Activated naive CD4-positive, alpha-beta T cell treated with anti-CD3 and anti-CD28 coated beads for 36 hours (primary cell): Measurements from ENCODE around the gene MRPL23. TPM values are rescaled to one million over a fixed set of nuclear protein-coding genes. Genes with fewer than 3 reads are reported as not detected.

Experiments
- CTCF ChIA-PET: fragments of 350-600 bp; sonication (Branson Sonifier 250); formaldehyde crosslinking; loops from one replicate; lab custom pipeline; 2021; ENCODE audit warnings: antibody characterized with exemption; lab: Charles Lee
- DNase-seq: peaks from one replicate; pipeline ENCODE4 v3.0.0-alpha.2; 2020
- H3K27ac Mint-ChIP-seq: one replicate; pipeline ENCODE4 v1.8.0; 2021; ENCODE audit warnings: mild to moderate bottlenecking, mixed read lengths
- H3K27me3 Mint-ChIP-seq: one replicate; pipeline ENCODE4 v1.8.0; 2021; ENCODE audit warnings: low read depth, mixed read lengths
- H3K36me3 Mint-ChIP-seq: one replicate; pipeline ENCODE4 v1.8.0; 2021; ENCODE audit warnings: low read depth, mixed read lengths
- H3K4me1 Mint-ChIP-seq: one replicate; pipeline ENCODE4 v1.8.0; 2021; ENCODE audit warnings: low read depth, mixed read lengths
- H3K4me3 Mint-ChIP-seq: one replicate; pipeline ENCODE4 v1.8.0; 2021; ENCODE audit warnings: mild to moderate bottlenecking, moderate library complexity, mixed read lengths
- H3K9me3 Mint-ChIP-seq: one replicate; pipeline ENCODE4 v1.8.0; 2021; ENCODE audit warnings: mixed read lengths
- intact Hi-C: fragments of 100-400 bp; cut with micrococcal nuclease; formaldehyde crosslinking; loops from one replicate; pipeline ENCODE4 v1.15.1; 2023
- total RNA-seq, 2 experiments: library from RNA; stranded (reverse); gene quantifications; one replicate each; pipeline ENCODE4 v1.2.3, GENCODE V29; 2021

The MRPL23 gene
- total RNA-seq, 2 experiments from 2014 or later, result 125 to 127 TPM

DNA sequence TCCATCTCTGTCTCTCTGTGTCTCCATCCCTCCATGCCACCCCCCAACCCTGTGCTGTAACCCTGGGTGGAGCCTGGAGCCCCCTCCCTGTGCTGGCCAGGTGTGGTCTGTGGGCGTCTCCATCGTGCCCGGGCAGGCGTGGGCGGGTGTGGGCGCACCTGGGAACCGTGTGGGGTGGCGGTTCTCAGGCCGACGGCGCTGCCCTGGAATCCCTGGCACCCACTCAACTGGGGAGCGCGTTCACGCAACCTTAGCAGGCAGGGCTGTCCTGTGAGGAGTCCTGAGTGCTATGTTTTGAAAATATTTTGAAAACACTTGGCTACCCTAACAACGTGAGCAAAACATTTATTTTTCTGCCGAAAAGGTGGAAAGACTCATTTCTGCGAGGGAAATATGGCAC lies 23.0 kb upstream of the MRPL23 start:
- DNase-seq, result no peak
- no peaks in the 10 kb centered on the region for H3K9me3 Mint-ChIP-seq
- peaks cover 2% of the 10 kb centered on the region for H3K4me1 Mint-ChIP-seq
- no peak overlapping the region for H3K4me3 Mint-ChIP-seq
- no peak overlapping the region for H3K27ac Mint-ChIP-seq
- no peaks in the 10 kb centered on the region for H3K27me3 Mint-ChIP-seq
- intact Hi-C loops, result no loop called here
- CTCF ChIA-PET, result interaction anchor here (0.6 kb wide), 1 partner anchor 29 kb away, joined by 3 read pairs; no protein-coding TSS in a partner anchor
- no peaks in the 10 kb centered on the region for H3K36me3 Mint-ChIP-seq

DNA sequence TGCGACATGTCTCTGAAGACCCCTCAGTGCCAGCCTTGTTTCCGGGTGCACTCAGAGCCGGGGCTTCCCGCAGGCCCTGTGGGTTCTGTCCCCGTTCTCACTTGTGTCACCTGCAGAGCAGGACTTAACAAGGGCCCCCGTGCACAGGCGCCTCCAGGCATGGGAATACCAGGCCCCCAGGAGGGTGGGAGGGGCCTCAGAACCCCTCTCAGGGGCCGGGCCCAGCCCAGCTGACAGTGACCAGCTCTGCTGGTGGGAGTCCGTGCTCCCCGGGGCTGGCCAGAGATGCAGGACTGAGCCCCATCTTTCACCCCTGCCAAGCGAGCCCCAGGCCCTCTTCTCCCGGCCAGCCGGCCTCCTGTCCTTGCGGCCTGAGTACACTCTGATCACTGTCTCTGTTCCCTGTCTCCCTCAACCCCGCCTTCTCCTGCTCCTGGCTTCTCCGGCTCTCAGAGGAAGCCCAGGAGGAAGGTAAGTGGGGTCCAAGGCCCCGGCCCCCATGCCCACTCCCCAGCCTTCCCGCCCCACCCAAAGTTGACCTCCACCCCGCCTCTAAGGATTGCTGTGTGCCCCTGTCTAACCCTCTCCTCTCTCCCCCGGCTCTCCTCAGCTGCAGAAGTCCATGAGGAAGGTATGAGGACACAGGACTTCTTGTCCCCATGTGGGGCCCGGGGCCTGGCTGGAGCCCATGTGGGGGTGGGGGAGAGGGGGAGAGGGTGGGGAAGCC lies 22.3 kb upstream of the MRPL23 start:
- Mint-ChIP-seq H3K36me3 (no peaks in the 10 kb centered on the region), H3K4me3 (no peak overlapping the region), H3K9me3 (no peaks in the 10 kb centered on the region), H3K27me3 (no peaks in the 10 kb centered on the region), H3K27ac (no peak overlapping the region), H3K4me1 (peaks cover 4% of the 10 kb centered on the region)
- intact Hi-C loops, result no loop called here
- CTCF ChIA-PET, result no interaction called here
- DNase-seq, result no peak

DNA sequence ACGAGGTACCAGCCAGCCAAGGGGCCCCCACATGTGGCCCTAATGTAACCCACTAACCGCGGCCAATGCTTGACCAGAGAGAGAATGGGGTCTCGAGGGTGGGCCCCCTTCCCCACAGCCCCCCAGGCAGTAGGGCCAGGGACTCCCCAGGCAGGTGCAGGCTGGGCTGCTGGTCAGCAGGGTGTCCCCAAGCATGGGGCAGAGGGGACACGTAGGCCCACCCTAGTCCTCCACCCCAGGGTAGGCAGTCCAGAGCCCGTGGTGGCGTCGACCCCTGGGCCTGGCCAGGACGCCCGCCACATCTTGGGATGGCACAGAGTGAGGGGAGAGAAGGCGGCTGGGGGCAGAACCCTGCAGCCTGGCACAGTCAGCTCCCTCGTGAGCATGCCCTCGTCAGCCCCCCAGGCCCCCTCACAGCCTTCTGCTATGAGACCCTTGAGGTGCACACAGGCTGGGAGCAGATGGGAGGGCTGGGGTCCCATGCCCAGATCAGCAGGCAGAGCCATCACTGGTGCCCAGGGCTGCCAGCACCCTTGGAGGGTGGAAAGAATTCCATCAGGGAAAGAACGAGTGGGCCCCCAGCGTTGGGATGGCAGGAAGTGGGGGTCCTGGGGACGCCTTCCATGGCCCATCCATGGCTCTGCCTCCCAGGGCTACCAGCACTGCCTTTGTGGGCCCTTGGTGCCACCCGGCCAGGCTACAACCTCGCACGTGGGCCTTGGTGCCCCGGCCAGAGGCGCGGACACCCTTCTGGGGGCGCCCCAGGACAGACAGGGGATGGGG lies 21.6 kb upstream of the MRPL23 start:
- Mint-ChIP-seq H3K27ac (no peak overlapping the region), H3K4me3 (no peak overlapping the region), H3K4me1 (peaks cover 6% of the 10 kb centered on the region), H3K9me3 (no peaks in the 10 kb centered on the region), H3K27me3 (no peaks in the 10 kb centered on the region), H3K36me3 (no peaks in the 10 kb centered on the region)
- no peak for DNase-seq
- CTCF ChIA-PET, result no interaction called here
- intact Hi-C loops, result no loop called here

DNA sequence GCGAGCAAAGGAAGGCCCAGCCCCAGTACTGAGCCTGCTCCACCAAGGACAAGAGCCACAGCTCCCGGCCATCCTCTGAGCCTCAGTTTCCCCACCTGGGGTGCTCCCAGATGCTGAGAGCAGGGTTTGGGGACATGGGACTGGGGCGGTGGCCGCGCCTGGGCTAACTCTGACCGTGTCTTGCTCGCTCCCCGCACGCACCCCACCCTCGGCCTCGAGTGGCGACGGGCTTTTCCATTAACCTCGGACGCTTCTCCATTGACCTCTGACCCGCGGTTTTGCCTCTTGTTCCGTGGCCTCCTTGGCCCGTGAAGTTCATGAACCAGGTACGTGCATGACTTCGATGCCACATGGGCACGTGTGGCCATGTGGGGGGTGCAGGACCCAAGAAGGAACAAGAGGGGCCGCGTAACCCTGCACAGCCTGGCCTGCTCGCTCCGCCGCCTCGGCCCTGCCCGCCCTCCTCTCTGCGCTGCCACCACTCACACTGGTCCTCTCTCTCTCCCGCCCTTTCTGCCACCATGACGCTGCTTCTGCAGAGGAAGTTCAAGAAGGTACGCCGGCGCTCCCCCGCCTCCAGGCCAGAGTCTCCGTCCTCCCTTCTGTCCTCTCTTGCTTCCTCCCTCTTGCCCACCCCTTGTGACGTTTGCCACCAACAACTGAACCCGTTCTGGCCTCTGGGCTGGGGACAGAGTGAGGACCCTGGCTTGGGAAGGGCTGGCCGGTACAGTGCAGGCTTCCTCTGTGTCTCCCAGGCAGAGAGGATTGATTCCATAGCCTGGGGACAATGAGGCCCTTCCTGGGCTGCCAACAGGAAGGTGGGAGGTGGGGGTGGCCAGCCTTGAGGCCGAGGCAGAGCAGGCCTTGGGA lies 20.7 kb upstream of the MRPL23 start:
- intact Hi-C loops, result no loop called here
- Mint-ChIP-seq H3K36me3 (no peaks in the 10 kb centered on the region), H3K27me3 (no peaks in the 10 kb centered on the region), H3K4me1 (peaks cover 6% of the 10 kb centered on the region), H3K27ac (no peak overlapping the region), H3K9me3 (no peaks in the 10 kb centered on the region), H3K4me3 (no peak overlapping the region)
- CTCF ChIA-PET, result no interaction called here
- DNase-seq, result no peak

DNA sequence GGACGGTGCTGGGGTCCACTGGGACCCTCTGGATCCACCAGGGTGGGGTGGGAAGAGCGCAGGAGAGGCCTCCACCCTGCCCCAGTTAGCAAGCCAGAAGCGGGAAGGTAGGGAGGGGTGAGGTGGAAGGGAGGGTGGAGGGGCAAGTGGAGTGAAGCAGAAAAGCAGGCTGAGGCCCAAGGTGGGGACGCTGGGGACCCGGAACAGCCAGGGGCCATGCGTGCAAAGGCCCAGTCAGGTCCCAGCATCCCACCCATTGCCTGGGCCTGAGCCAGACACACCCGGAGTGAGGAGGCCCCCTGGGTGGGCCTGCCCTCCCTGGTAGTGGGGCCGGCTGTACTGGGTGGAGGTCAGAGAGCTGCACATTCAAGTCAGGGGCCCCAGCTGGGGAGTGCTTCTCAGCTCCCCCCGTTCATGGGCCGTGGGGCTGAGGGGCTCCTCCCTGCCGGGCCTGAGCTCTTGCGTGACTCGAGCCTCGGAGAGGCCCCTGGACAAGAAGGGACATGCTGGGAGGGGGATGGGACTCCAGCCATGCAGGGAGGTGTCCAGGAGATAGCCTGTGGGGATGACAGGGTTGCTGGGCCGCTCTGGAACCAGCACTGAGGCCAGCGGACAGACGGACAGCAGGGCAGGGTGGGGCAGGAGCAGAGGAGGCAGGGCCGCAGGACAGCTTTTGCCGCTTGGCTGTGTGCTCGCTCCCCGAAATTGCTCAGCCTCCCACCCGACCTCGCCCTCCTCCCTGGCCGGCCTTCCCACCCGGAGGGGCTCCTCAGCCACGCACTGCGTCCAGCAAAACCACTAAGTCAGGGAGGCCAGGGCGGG lies 19.9 kb upstream of the MRPL23 start:
- DNase-seq, result no peak
- H3K27me3 Mint-ChIP-seq, result no peaks in the 10 kb centered on the region
- H3K9me3 Mint-ChIP-seq, result no peaks in the 10 kb centered on the region
- no peak overlapping the region for H3K27ac Mint-ChIP-seq
- CTCF ChIA-PET, result no interaction called here
- intact Hi-C loops, result no loop called here
- no peak overlapping the region for H3K4me3 Mint-ChIP-seq
- H3K36me3 Mint-ChIP-seq, result no peaks in the 10 kb centered on the region
- H3K4me1 Mint-ChIP-seq, result peaks cover 6% of the 10 kb centered on the region

DNA sequence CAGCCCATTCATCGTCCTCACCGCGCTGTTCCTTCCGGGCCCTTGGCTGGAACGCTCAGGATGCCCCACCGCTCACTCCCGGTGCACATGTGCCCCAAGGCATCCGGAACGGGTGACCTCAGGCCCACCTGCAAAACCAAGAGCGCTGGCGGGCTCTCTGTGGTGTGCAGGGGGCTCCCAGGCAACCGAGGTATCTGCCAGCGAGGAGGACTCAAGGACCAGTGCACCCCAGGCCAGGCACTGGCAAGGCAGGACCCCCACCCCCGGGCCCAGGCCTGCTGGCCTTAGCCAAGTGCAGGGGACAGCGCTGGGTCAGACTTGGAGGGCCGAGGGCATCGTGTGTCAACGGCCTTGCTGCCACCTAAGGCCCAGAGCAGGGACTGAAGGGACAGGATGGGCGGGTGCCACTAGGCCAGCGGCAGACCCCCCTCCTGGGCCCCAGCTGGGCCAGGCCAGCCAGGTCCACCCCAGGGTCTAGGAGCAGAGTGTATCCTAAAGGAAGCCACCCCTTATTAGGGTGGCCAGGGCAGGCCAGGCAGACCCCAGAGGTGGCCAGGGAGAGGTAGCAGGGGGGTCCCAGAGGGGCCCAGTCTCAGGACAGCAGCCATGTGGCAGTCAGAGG lies 19.2 kb upstream of the MRPL23 start:
- no peaks in the 10 kb centered on the region for H3K9me3 Mint-ChIP-seq
- peaks cover 4% of the 10 kb centered on the region for H3K4me1 Mint-ChIP-seq
- H3K36me3 Mint-ChIP-seq, result no peaks in the 10 kb centered on the region
- intact Hi-C loops, result no loop called here
- no peak overlapping the region for H3K27ac Mint-ChIP-seq
- H3K27me3 Mint-ChIP-seq, result no peaks in the 10 kb centered on the region
- no peak overlapping the region for H3K4me3 Mint-ChIP-seq
- CTCF ChIA-PET, result no interaction called here
- no peak for DNase-seq

DNA sequence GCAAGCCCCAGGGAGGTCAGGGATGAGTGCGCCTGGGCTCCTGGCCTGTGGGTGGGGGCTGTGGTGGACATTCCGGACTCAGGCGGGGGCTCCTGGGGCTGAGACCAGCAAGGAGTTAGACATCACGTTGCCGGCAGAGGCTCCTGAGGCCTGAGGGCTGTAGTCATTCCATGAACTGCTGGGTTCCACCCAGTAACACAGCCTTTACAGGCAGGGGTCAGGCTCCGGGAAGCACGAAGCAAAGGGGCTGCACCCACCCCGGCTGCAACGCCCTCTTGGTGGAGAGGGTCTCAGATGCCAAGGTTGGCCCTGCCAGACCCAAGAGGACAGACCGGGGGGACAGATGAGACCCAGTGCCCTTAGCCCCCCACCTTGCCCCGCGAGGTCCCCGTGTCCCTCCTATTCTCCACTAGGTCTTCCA lies 18.7 kb upstream of the MRPL23 start:
- CTCF ChIA-PET, result no interaction called here
- intact Hi-C loops, result no loop called here
- no peak for DNase-seq
- Mint-ChIP-seq H3K36me3 (no peaks in the 10 kb centered on the region), H3K4me1 (peaks cover 4% of the 10 kb centered on the region), H3K4me3 (no peak overlapping the region), H3K27me3 (no peaks in the 10 kb centered on the region), H3K27ac (no peak overlapping the region), H3K9me3 (no peaks in the 10 kb centered on the region)

DNA sequence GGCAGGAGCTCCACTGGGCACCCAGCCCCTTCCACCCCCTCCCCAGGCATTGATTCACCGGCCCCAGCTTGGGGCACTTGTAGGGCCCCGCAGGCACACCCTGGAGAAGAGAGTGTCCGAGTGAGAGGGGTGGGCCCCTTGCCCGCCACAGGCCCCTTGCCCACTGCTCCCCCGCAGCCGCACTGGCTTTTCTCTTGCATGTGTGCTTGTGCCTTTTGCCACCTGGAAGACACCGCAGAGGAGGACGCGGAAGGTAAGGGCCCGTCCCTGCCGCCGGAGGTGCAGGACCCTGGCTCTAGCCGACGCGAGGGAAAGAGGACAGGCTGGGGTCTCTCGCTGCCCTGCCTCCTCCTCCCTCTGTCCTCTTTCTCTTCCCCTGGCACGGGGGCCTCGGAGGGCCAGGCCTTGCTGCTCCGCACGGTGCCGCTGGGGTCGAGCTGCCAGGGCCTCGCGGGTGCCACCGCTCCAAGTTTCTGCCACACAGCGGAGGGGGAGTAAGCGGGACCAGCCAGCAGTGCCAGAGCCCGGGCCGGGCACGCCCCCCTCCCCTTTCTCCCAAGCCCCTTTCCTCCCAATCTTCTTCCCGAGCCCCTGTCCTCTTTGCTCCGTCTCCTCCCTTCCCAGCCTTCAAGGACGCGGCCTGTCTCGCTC lies 18.1 kb upstream of the MRPL23 start:
- Mint-ChIP-seq H3K9me3 (no peaks in the 10 kb centered on the region), H3K36me3 (no peaks in the 10 kb centered on the region), H3K27me3 (no peaks in the 10 kb centered on the region), H3K4me1 (peaks cover 4% of the 10 kb centered on the region), H3K4me3 (no peak overlapping the region), H3K27ac (no peak overlapping the region)
- CTCF ChIA-PET, result no interaction called here
- intact Hi-C loops, result no loop called here
- DNase-seq, result no peak

DNA sequence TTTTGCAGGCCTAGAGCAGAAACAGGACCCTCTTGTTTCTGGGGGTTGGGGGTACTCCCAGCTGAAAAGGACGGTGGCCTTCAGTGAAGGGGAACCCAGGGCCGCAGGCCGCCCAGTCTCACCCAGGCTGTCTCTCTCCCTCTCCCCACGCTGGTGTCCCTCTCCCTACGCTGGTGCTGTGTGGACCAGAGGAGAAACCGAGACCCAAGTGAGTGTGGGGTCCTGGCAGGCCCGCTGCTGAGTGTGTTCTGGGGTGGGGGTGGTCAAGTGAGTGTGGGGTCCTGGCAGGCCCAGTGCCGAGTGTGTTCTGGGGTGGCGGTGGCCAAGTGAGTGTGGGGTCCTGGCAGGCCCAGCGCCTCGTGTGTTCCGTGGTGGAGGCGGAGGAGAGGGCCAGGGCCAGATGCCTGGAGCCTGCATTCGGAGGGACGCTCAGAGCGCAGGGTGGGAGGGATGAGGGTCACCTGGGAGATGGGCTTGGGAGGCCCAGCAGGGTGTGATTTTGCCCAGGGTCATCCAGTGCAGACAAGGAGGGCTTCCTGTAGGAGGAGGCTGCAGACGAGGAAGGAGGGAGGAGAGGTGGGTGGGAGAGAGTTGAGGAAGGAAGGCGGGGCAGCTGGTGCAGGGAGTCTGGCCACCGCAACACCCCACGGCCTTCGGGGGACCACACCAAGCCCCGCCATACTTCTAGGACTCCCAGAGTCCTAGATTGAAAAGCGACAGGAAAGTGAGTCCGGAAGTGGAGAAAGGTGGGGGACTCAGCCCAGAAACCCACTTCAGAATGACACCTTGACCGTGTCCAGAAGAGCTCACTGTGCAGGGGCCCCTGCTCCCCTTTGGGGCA lies 17.3 kb upstream of the MRPL23 start:
- Mint-ChIP-seq H3K4me3 (no peak overlapping the region), H3K4me1 (peaks cover 4% of the 10 kb centered on the region), H3K36me3 (no peaks in the 10 kb centered on the region), H3K27me3 (no peaks in the 10 kb centered on the region), H3K27ac (no peak overlapping the region), H3K9me3 (no peaks in the 10 kb centered on the region)
- CTCF ChIA-PET, result no interaction called here
- no peak for DNase-seq
- intact Hi-C loops, result no loop called here

DNA sequence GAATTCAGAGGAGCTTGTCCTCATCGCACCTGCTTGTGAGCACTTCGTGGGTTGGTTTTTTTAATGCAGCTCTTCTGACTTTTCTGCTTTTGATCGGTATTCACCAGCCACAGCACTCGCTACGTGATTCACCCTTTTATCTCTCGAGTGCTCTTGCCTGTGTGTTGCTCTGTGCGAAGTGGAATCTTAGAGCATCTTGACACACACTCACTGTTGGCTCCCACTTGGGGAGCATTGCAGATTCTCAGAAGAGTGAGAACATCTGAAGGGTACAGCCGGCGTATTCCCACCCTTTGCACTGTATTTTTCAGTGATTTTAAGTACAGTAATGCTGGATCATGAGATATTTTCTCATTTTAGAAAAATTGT lies 16.7 kb upstream of the MRPL23 start:
- CTCF ChIA-PET, result no interaction called here
- H3K27ac Mint-ChIP-seq, result no peak overlapping the region
- H3K4me3 Mint-ChIP-seq, result no peak overlapping the region
- no peak for DNase-seq
- intact Hi-C loops, result no loop called here
- no peaks in the 10 kb centered on the region for H3K27me3 Mint-ChIP-seq
- no peaks in the 10 kb centered on the region for H3K9me3 Mint-ChIP-seq
- H3K4me1 Mint-ChIP-seq, result peaks cover 4% of the 10 kb centered on the region
- no peaks in the 10 kb centered on the region for H3K36me3 Mint-ChIP-seq
